HepG2 (cell line): ENCODE results near the gene ATF6. TPM values are rescaled to one million over a fixed set of nuclear protein-coding genes. Genes with fewer than 3 reads are reported as not detected.

Experiments used
- AKNA ChIP-seq: sonication (generic); formaldehyde crosslinking; IDR thresholded peaks from 2 replicates; pipeline ENCODE4 v1.4.0; 2020; ENCODE audit warnings: missing genetic modification reagents, borderline replicate concordance
- BCL6 ChIP-seq: IDR thresholded peaks from 2 replicates; pipeline ENCODE4 v1.6.1; 2016; ENCODE audit warnings: missing genetic modification reagents, missing compliant biosample characterization
- GABPA ChIP-seq, 2 experiments: IDR thresholded peaks; 2 replicates each; pipeline ENCODE4 v1.6.1; 2011 to 2016; ENCODE audit warnings: low read depth in 2 of 2, low read length in 1 of 2, missing biosample characterization in 1 of 2, missing genetic modification characterization in 1 of 2
- HBP1 ChIP-seq: IDR thresholded peaks from 2 replicates; pipeline ENCODE4 v1.6.1; 2016; ENCODE audit warnings: low read depth, control low read depth
- HOXA3 ChIP-seq: sonication (generic); formaldehyde crosslinking; IDR thresholded peaks from 2 replicates; pipeline ENCODE4 v1.5.0; 2020; ENCODE audit warnings: missing genetic modification reagents
- HOXA5 ChIP-seq: sonication (generic); formaldehyde crosslinking; IDR thresholded peaks from 2 replicates; pipeline ENCODE4 v1.4.0; 2020; ENCODE audit warnings: missing genetic modification reagents
- ZBED4 ChIP-seq: sonication (generic); formaldehyde crosslinking; IDR thresholded peaks from 2 replicates; pipeline ENCODE4 v1.4.0; 2020; ENCODE audit warnings: missing genetic modification reagents, borderline replicate concordance
- ZBTB25 ChIP-seq: IDR thresholded peaks from 2 replicates; pipeline ENCODE4 v1.6.1; 2018; ENCODE audit warnings: missing genetic modification reagents
- ZMYM4 ChIP-seq: sonication (generic); formaldehyde crosslinking; IDR thresholded peaks from 2 replicates; pipeline ENCODE4 v1.8.1; 2023; ENCODE audit warnings: mild to moderate bottlenecking, missing genetic modification reagents
- ZNF207 ChIP-seq: fragments of 450-650 bp; IDR thresholded peaks from 2 replicates; pipeline ENCODE4 v1.6.1; 2016; ENCODE audit warnings: antibody characterized with exemption, borderline replicate concordance
- ZNF235 ChIP-seq: sonication (generic); formaldehyde crosslinking; IDR thresholded peaks from 2 replicates; pipeline ENCODE4 v1.8.1; 2023; ENCODE audit warnings: mild to moderate bottlenecking, missing genetic modification reagents, borderline replicate concordance
- ZNF446 ChIP-seq: sonication (generic); formaldehyde crosslinking; IDR thresholded peaks from 2 replicates; pipeline ENCODE4 v1.5.0; 2020; ENCODE audit warnings: mild to moderate bottlenecking, missing genetic modification reagents
- ZNF746 ChIP-seq: sonication (generic); formaldehyde crosslinking; IDR thresholded peaks from 2 replicates; pipeline ENCODE4 v1.8.0; 2022; ENCODE audit warnings: mild to moderate bottlenecking, missing genetic modification reagents
- ZNF780A ChIP-seq: sonication (generic); formaldehyde crosslinking; IDR thresholded peaks from 2 replicates; pipeline ENCODE4 v1.8.0; 2022; ENCODE audit warnings: mild to moderate bottlenecking, missing genetic modification reagents, moderate library complexity
- ZUFSP ChIP-seq: sonication (generic); formaldehyde crosslinking; IDR thresholded peaks from 2 replicates; pipeline ENCODE4 v1.9.0; 2021; ENCODE audit warnings: missing genetic modification reagents, mild to moderate bottlenecking, borderline replicate concordance
- polyA plus RNA-seq, 8 experiments: library from polyadenylated mRNA; depleted of rRNA in 3 of 8; stranded (reverse) in 7 of 8; unstranded in 1 of 8; fragments of >200 nt; fragmentation: Illumina TruSeq in 4 of 8; extraction: Trizol in 4 of 8; gene quantifications; 2 replicates each; pipeline versions ENCODE4 v1.2.1 to v1.2.3, GENCODE V29; 2011 to 2016; ENCODE audit warnings: low read depth in 4 of 8, missing spikeins in 1 of 8, mixed read lengths in 1 of 8; ENCODE audit not compliant: insufficient read depth in 1 of 8
- total RNA-seq, 5 experiments: library from RNA; depleted of rRNA; stranded (reverse); fragments of >200 nt; fragmentation: Illumina TruSeq; extraction: Trizol; gene quantifications; 2 replicates each; pipeline ENCODE4 v1.2.3, GENCODE V29; 2016; ENCODE audit warnings: low read depth in 1 of 5

Gene ATF6
- total and polyA plus RNA-seq, 2 of the 13 experiments (the other 11 are each of a cell fraction or from before 2014, with no cell fraction given), result 13.2 to 14.5 TPM

- no peak for TF ChIP-seq ZNF207
- no peak for TF ChIP-seq ZNF780A (CRISPR knock-in tag)
- TF ChIP-seq ZNF235 (CRISPR knock-in tag), result no peak
- TF ChIP-seq GABPA (IDR thresholded peaks at IDR 0.05; ENCODE audit: low read depth, low read length), result peak; percentile 50
- peak; percentile 46; the same call in 1 of the 2 replicates for TF ChIP-seq GABPA (CRISPR knock-in tag; IDR thresholded peaks at IDR 0.05; ENCODE audit: low read depth)
- no peak for TF ChIP-seq ZBED4
- TF ChIP-seq ZNF746 (CRISPR knock-in tag), result no peak
- TF ChIP-seq BCL6 (CRISPR knock-in tag), result 0 out of 2 replicates have a peak, but pooled peaks have one; percentile 6
- no peak for TF ChIP-seq ZMYM4 (CRISPR knock-in tag)
- peak; percentile 11; the same call in 1 of the 2 replicates for TF ChIP-seq ZBTB25
- TF ChIP-seq HOXA5, result no peak
- TF ChIP-seq HBP1 (CRISPR knock-in tag), result no peak
- no peak for TF ChIP-seq ZUFSP (CRISPR knock-in tag)
- no peak for TF ChIP-seq AKNA (CRISPR knock-in tag)
- TF ChIP-seq HOXA3, result no peak
- TF ChIP-seq ZNF446 (CRISPR knock-in tag), result no peak
Observed at GRCh38 chr1:161726473-161727255, 39.5 kb upstream of the ATF6 start (continued).
